GM19035 (cell line): ENCODE data around the gene LALBA.
"Not testable (repeated sequence)": the region's sequence is repeated elsewhere in the genome, so short reads cannot be mapped to it uniquely, and the experiment has no call there.

ENCODE experiments used
- ATAC-seq: cut with Tn5 transposase; IDR thresholded peaks from one replicate; pipeline ENCODE4 v1.9.1; 2021; ENCODE audit not compliant: unreplicated experiment

The LALBA gene

DNA sequence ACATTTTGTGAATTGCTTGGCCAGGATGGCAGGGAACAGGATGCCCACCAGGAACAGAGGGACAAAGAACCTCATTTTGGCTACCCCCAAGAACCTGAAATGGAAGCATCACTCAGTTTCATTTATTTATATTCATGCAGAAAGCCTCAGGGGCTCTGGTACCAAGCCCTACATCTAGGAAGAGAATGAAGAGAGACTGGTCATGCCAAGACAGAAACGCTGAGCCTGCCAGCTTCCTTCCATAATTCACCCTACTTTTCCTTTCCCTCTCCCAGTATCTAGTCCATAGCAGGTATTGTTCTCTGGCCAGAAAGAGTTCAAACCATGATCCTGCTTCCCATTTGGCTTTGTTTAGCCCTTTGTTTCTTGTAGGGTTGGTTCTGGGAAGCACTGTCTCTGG, at the start of gene LALBA:
LALBA (minus strand) TSS at position 101 of the 400 bp plus-strand sequence; CDS start at position 75, 26 bp downstream.
- ATAC-seq = no peak

GRCh38 chr12:48618541-48618940, 48.7 kb upstream of the LALBA start:
- no peak for ATAC-seq

GRCh38 chr12:48615681-48616080, 45.8 kb upstream of the LALBA start:
- no peak for ATAC-seq

GRCh38 chr12:48613321-48613720, 43.5 kb upstream of the LALBA start:
- no peak for ATAC-seq

- ATAC-seq = no peak
Observed at GRCh38 chr12:48602192-48602989, 32.5 kb upstream of the LALBA start.

DNA sequence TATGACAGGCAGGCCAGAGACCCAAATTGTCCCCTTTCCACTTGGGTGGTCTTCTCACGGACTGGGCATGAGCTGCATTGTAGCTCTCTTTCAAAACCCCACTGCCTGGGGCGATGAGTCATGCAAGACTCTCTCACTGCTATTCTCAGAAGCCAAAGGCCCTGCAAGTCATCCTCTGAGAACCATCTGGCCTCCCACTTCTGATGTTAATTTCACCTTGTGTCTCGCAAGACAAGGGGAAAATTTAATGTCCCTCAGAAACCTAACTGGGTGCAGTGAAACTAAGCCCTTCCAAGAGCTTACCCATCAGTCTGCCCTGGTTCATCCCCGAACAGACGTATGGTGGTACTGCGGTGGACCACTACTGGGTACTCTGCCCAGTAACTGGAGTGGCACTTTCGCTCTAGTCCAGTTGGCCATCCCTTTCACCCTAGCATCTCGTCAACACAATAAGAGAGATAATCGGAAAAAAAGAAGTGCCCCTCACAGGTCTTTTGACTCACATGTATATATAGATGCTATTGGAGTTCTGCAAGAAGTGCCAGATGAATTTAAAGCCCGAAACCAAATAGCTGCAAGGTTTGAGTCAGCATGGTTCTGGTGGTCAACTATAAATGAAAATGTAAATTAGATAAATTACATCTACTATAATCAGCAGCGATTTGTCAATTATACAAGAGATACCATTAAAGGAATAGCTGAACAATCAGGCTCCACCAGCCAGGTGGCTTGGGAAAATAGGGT, 31.3 kb upstream of the LALBA start:
- ATAC-seq = no peak

DNA sequence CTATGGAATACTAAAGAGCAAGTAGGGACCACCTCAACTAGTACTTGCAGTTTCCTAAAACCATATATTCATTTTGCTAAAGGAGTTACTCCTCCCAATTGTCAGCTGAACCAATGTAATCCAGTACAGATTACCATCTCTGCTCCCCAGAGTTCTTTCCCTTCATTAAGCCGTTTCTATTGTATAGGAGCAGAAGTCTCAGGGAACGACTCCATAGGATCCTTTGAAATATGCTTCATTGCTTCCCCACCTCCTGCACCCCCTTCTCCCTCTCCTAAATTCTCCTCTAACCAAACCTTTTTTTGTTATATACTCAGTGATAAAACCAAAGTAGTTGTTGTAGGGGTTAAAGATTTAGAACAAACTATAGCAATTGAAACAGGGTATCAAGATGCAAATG, 30.7 kb upstream of the LALBA start:
- ATAC-seq = no peak

- no peak for ATAC-seq
Observed at GRCh38 chr12:48592591-48593086, 22.8 kb upstream of the LALBA start.

DNA sequence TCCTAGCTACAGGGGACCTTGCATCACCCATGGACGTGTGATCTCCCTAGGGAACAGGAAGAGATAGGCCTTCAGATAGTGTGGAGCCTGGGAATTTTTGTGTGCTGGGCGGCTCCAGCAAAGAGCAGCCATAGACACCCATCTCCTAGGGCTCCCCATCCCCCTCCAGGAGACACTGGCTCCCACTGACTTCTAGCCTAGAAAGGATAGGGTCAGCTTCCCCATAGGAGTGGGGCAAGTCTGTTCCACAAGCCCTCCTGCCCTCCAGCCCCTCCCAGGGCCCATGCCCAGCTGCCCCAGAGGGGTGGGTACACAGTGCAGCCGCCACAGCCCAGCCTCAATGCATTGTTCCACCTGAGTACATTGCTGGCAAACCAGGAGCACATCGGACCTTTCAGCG, 16.5 kb upstream of the LALBA start:
- no peak for ATAC-seq

DNA sequence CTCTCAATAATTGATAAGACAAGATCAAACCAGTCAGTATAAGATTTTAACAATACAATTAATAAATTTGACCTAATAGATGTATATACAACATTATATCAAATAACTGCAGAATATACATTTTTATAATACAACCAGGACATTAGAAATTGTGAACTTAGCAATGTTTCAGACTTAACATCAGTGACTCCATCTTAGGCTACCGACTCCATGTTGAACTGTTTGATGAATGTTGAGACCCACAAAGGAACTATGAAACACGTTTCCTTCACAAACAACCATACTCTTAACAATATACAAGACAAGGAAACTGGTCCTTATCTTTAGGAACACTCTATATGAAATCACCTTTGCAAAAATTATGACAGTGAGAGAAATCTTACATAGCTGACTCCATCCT, 13.9 kb upstream of the LALBA start:
- no peak for ATAC-seq

DNA sequence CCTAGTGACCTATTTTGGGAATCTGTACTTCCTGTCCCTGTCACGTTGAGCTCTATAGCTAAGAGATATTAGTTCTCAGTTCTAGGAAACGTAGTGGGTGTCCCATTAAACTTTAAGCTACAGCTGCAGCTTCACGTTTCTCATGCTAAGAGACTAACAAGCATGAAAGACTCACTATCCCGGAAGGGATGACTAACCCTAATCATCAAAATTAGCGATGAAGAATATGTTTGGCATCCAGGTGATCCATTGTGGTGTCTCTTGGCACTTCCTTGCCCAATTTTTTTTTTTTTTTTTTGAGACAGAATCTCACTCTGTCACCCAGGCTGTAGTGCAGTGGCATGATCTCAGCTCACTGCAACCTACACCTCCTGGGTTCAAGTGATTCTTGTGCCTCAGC, 11.0 kb upstream of the LALBA start:
- no peak for ATAC-seq

DNA sequence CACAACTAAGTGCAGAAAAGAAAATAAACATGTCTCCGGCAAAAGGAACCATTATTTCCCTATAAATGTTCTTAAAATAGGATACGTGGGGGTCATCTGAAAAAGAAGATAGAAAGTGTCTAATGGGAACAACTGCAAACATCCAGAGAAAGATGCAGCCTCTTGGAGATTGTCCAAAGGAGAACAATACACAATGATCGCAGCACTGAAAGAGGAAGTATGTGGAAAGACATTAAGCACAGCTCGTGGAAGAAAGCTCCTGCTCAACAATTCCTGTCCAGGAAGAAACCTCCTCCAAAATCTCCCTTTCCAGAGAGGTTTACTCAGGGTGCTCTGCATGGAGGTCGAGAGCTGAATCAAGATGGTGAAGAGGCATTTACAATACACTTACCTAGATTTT, 2.5 kb upstream of the LALBA start:
- ATAC-seq = no peak

- ATAC-seq = no peak
Observed at GRCh38 chr12:48567731-48568130, 2.1 kb downstream of the LALBA start.

- ATAC-seq = no peak
Observed at GRCh38 chr12:48557919-48558318, 11.9 kb downstream of the LALBA start.

GRCh38 chr12:48556631-48557030, 13.2 kb downstream of the LALBA start:
- no peak for ATAC-seq

GRCh38 chr12:48553666-48554343, 16.0 kb downstream of the LALBA start:
- not testable (repeated sequence) for ATAC-seq

DNA sequence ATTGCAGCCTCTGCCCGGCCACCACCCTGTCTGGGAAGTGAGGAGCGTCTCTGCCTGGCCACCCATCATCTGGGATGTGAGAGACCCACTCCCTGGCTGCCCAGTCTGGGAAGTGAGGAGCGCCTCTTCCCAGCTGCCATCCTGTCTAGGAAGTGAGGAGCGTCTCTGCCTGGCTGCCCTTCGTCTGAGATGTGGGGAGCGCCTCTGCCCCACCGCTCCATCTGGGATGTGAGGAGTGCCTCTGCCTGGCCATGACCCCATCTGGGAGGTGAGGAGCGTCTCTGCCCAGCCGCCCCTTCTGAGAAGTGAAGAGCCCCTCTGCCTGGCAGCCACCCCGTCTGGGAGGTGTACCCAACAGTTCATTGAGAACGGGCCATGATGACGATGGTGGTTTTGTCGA, 18.2 kb downstream of the LALBA start:
- not testable (repeated sequence) for ATAC-seq

DNA sequence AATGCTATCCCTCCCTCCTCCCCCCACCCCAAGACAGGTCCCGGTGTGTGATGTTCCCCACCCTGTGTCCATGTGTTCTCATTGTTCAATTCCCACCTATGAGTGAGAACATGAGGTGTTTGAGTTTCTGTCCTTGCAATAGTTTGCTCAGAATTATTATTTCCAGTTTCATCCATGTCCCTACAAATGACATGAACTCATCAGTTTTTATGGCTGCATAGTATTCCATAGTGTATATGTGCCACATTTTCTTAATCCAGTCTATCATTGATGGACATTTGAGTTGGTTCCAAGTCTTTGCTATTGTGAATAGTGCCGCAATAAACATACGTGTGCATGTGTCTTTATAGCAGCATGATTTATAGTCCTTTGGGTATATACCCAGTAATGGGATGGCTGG, 22.8 kb downstream of the LALBA start:
- ATAC-seq = not testable (repeated sequence)

DNA sequence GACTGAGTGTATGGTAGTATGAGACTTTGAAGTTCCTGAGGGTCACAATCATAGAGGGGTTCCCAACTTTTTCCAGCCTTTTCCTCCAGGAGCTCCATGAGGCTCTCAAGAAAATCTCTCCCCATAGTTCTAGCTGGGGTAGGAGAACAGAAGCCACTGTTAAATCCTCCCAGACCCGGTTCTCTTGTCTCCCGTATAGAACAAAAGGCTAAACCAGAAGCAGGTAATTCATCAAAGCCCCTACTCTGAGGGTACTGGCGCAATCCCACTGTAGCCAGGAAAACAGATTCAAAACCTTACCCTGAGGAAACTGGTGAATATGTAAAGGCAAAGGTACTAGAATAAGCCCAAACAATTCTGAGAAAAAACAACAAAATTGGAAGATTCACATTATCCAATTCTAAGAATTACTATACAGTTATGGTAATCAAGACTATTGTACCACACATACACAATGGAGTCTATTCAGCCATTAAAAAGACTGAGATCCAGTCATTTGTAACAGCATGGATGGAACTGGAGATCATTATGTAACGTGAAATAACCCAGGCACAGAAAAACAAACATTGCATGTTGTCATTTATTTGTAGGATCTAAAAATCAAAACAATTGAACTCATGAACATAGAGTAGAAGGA, 23.9 kb downstream of the LALBA start:
- ATAC-seq = no peak

DNA sequence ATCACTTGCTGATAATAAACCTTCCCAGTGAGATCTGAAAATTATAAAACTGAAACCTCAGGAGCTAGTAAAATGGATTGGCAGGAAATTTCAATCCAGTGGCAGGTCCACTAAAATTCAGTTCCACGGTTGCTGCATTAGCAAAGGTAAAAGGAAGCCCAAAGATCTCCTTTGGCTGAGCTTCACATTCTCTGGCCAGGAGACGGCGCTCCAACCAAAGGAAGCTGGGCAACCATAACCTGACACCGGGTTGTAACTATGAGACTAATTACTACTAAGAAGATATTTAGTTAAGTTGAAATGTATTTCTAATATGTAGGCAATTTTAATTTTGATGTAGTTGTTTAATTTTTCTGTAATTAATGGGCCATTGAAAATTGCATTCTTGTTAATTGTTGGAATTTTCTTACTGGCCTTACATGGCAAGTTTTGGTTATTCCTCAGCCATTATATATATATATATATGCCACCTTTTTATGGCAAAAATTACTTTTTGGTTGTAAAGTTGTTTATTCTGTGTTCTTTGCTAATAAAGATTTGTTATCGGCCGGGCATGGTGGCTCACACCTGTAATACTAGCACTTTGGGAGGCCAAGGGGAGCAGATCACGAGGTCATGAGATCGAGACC, 27.4 kb downstream of the LALBA start:
- no peak for ATAC-seq

DNA sequence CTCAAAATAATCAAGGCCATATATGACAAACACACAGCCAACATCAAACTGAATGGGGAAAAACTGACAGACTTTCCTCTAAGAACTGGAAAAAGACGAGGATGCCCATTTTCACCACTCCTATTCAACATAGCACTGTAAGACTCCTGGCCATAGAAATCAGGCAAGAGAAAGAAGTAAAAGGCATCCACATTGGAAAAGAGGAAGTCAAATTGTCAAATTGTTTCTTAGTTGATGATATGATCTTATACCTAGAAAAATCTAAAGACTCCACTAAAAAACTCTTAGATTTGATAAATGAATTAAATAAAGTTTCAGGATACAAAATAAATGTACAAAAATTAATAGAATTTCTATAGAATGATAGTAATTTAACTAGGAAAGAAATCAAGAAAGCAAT, 33.2 kb downstream of the LALBA start:
- ATAC-seq = no peak
